GM12878 (cell line): ENCODE data around the gene APPL2. TPM values are rescaled to one million over a fixed set of nuclear protein-coding genes. Genes with fewer than 3 reads are reported as not detected.

Source experiments
- ATAC-seq: fragments of 200-7000 bp; cut with Tn5 transposase; 3 replicates; pipeline ENCODE4 v1.9.1; 2020; ENCODE audit warnings: mild to moderate bottlenecking, moderate library complexity
- BruUV-seq: library from RNA; stranded (reverse); fragments of 400-500 nt; replicated peaks from 2 replicates; lab custom pipeline; 2021; lab: Mats Ljungman, UMichigan
- CTCF ChIA-PET: fragments of 300-600 bp; sonication (Branson Sonifier 250); formaldehyde crosslinking; extraction: SDS; loops from one replicate; lab custom pipeline; 2021; ENCODE audit warnings: inconsistent platforms; lab: Yijun Ruan, JAX
- POLR2A ChIA-PET: fragments of 350-600 bp; formaldehyde crosslinking; extraction: SDS; loops from one replicate; lab custom pipeline; 2021; ENCODE audit warnings: inconsistent platforms; lab: Charles Lee
- RAD21 ChIA-PET: fragments of 300-600 bp; sonication (Branson Sonifier 250); formaldehyde crosslinking; loops from one replicate; lab custom pipeline; 2023; ENCODE audit warnings: antibody characterized with exemption; ENCODE audit not compliant: unreplicated experiment; lab: Charles Lee
- SMC1A ChIA-PET: fragments of 300-600 bp; sonication (Branson Sonifier 250); formaldehyde crosslinking; loops from one replicate; lab custom pipeline; 2023; ENCODE audit not compliant: unreplicated experiment, uncharacterized antibody; lab: Charles Lee
- DNase-seq: peaks from one replicate; pipeline ENCODE4 v3.0.0-alpha.2; 2011; ENCODE audit warnings: low read depth, low spot score
- FAIRE-seq: peaks from 3 replicates; lab custom pipeline; 2011; peaks lifted over from hg19 to GRCh38; lab: Jason Lieb, UNC
- H2AFZ ChIP-seq: 2 replicates; pipeline ENCODE4 v1.6.0; 2011; ENCODE audit warnings: low read depth, low read length, control low read depth; ENCODE audit not compliant: control insufficient read depth
- H3K27ac ChIP-seq: 2 replicates; pipeline ENCODE4 v1.5.1; 2011; ENCODE audit warnings: control low read depth; ENCODE audit not compliant: control insufficient read depth, insufficient read depth
- H3K27me3 ChIP-seq, 2 experiments: replicated peaks in 1 of 2; 2 replicates each; pipeline versions ENCODE4 v1.6.0 to v1.6.1; 2011; ENCODE audit warnings: low read length in 1 of 2; ENCODE audit not compliant: control insufficient read depth in 2 of 2, insufficient read depth in 2 of 2
- H3K36me3 ChIP-seq, 2 experiments: 2 replicates each; pipeline ENCODE4 v1.5.1; 2011; ENCODE audit warnings: low read length in 1 of 2; ENCODE audit not compliant: control insufficient read depth in 2 of 2, insufficient read depth in 2 of 2
- H3K4me1 ChIP-seq: 2 replicates; pipeline ENCODE4 v1.6.1; 2011; ENCODE audit warnings: mild to moderate bottlenecking, low read length, moderate library complexity, mixed read lengths; ENCODE audit not compliant: control insufficient read depth, insufficient read depth
- H3K4me2 ChIP-seq: 2 replicates; pipeline ENCODE4 v1.6.0; 2011; ENCODE audit warnings: control low read depth; ENCODE audit not compliant: control insufficient read depth, insufficient read depth
- H3K4me3 ChIP-seq: fragments of 200-600 bp; sonication (generic); 2 replicates; pipeline ENCODE4 v1.5.1; 2016
- H3K79me2 ChIP-seq: 2 replicates; pipeline ENCODE4 v1.6.0; 2011; ENCODE audit warnings: low read length; ENCODE audit not compliant: control insufficient read depth, insufficient read depth
- H3K9ac ChIP-seq: 2 replicates; pipeline ENCODE4 v1.8.0; 2011; ENCODE audit warnings: low read length, control low read depth, mixed read lengths; ENCODE audit not compliant: control insufficient read depth, insufficient read depth
- H3K9me3 ChIP-seq: replicated peaks from 3 replicates; pipeline ENCODE4 v1.5.1; 2011; ENCODE audit warnings: mild to moderate bottlenecking, low read length; ENCODE audit not compliant: control insufficient read depth, insufficient read depth
- H4K20me1 ChIP-seq: 2 replicates; pipeline ENCODE4 v1.6.0; 2011; ENCODE audit not compliant: control insufficient read depth, insufficient read depth
- BCL11A ChIP-seq: IDR thresholded peaks from 2 replicates; pipeline ENCODE4 v1.6.1; 2011; ENCODE audit warnings: low read depth, low read length
- BHLHE40 ChIP-seq, 2 experiments: fragments of 450-650 bp in 1 of 2; IDR thresholded peaks; 2 replicates each; pipeline ENCODE4 v1.6.1; 2011 to 2017; ENCODE audit warnings: low read depth in 2 of 2, borderline replicate concordance in 1 of 2, improper control_type of control experiment in 1 of 2, low read length in 1 of 2, mild to moderate bottlenecking in 1 of 2
- CBX3 ChIP-seq: fragments of 200-600 bp; sonication (generic); IDR thresholded peaks from 2 replicates; pipeline ENCODE4 v1.6.1; 2016; ENCODE audit warnings: low read depth, borderline replicate concordance
- EGR1 ChIP-seq, 2 experiments: IDR thresholded peaks; 1 replicate in 1 of 2; 2 replicates in 1 of 2; pipeline ENCODE4 v1.6.1; 2011 to 2012; ENCODE audit warnings: low read depth in 2 of 2, low read length in 2 of 2, borderline replicate concordance in 1 of 2, mild to moderate bottlenecking in 1 of 2, moderate library complexity in 1 of 2
- HDAC2 ChIP-seq: fragments of 200-600 bp; sonication (generic); IDR thresholded peaks from 2 replicates; pipeline ENCODE4 v1.6.1; 2017
- JUNB ChIP-seq: IDR thresholded peaks from 2 replicates; pipeline ENCODE4 v1.6.1; 2016; ENCODE audit warnings: antibody characterized with exemption, mild to moderate bottlenecking
- NBN ChIP-seq: fragments of 450-650 bp; IDR thresholded peaks from 2 replicates; pipeline ENCODE4 v1.6.1; 2016
- RBBP5 ChIP-seq: fragments of 200-600 bp; sonication (generic); conservative IDR thresholded peaks from 2 replicates; pipeline ENCODE4 v1.6.1; 2016
- RCOR1 ChIP-seq: conservative IDR thresholded peaks from 2 replicates; pipeline ENCODE4 v1.6.1; 2012; ENCODE audit warnings: low read depth, low read length, improper control_type of control experiment
- SMC3 ChIP-seq: IDR thresholded peaks from 2 replicates; pipeline ENCODE4 v1.6.1; 2011; ENCODE audit warnings: low read length, improper control_type of control experiment, borderline replicate concordance
- SRF ChIP-seq, 2 experiments: IDR thresholded peaks; 2 replicates each; pipeline ENCODE4 v1.6.1; 2011; ENCODE audit warnings: low read depth in 2 of 2, low read length in 2 of 2, mild to moderate bottlenecking in 1 of 2, moderate library complexity in 1 of 2
- TAF1 ChIP-seq: IDR thresholded peaks from 2 replicates; pipeline ENCODE4 v1.6.1; 2011; ENCODE audit warnings: mild to moderate bottlenecking, low read depth, low read length, borderline replicate concordance
- TCF7 ChIP-seq: IDR thresholded peaks from 2 replicates; pipeline ENCODE4 v1.6.1; 2014; ENCODE audit warnings: antibody characterized with exemption, borderline replicate concordance
- ZNF207 ChIP-seq: fragments of 450-650 bp; IDR thresholded peaks from 2 replicates; pipeline ENCODE4 v1.6.1; 2014; ENCODE audit warnings: antibody characterized with exemption, mild to moderate bottlenecking, borderline replicate concordance
- ZZZ3 ChIP-seq: IDR thresholded peaks from 2 replicates; pipeline ENCODE4 v1.6.1; 2011; ENCODE audit warnings: low read depth; ENCODE audit not compliant: control insufficient read depth, insufficient read length
- WGBS: methylation state at CpG from one replicate; pipeline ENCODE4 v1.1.6; 2016; ENCODE audit warnings: low lambda C conversion rate; ENCODE audit not compliant: insufficient replicate concordance, insufficient coverage; ENCODE audit errors: missing lambda C conversion rate; 5-methylcytosine and 5-hydroxymethylcytosine counted together
- in situ Hi-C: fragments of 300-500 bp; cut with MboI; formaldehyde crosslinking; loops from 9 replicates; pipeline ENCODE4 v1.14.3; 2018; ENCODE audit warnings: mixed read lengths
- intact Hi-C: fragments of 100-400 bp; cut with micrococcal nuclease; formaldehyde crosslinking; loops from one replicate; pipeline ENCODE4 v1.14.2; 2022; ENCODE audit not compliant: unreplicated experiment
- polyA plus RNA-seq, 11 experiments: library from polyadenylated mRNA; depleted of rRNA in 4 of 11; unstranded in 6 of 11; stranded (reverse) in 5 of 11; fragments of >200 nt; fragmentation: Nextera tagmentation in 4 of 11; fragmentation: Illumina TruSeq in 1 of 11; extraction: Ambion mirVana in 4 of 11; extraction: Trizol in 1 of 11; gene quantifications; 1 replicate in 1 of 11; 2 replicates in 10 of 11; pipeline versions ENCODE4 v1.2.1 to v1.2.3, GENCODE V29; 2011 to 2016; ENCODE audit warnings: inconsistent platforms in 2 of 11, missing spikeins in 2 of 11, low read depth in 1 of 11
- total RNA-seq, 4 experiments: library from RNA; depleted of rRNA in 3 of 4; stranded (reverse); fragments of >200 nt in 3 of 4; fragmentation: Illumina TruSeq in 1 of 4; extraction: Trizol in 1 of 4; gene quantifications; 2 replicates each; pipeline versions ENCODE4 v1.2.1 to v1.2.3, GENCODE V29; 2013 to 2021
- TF ChIP-seq, protein P1 (sequence below): IDR thresholded peaks from 2 replicates; pipeline ENCODE4 v1.6.1; 2012; ENCODE audit warnings: low read depth, low read length, improper control_type of control experiment
- TF ChIP-seq, protein P2 (sequence below): fragments of 450-650 bp; formaldehyde crosslinking; IDR thresholded peaks from 2 replicates; pipeline ENCODE4 v1.5.0; 2022; ENCODE audit warnings: mild to moderate bottlenecking, missing genetic modification characterization
- TF ChIP-seq, protein P3 (sequence below), 3 experiments: IDR thresholded peaks in 2 of 3; conservative IDR thresholded peaks in 1 of 3; 2 replicates each; pipeline ENCODE4 v1.5.1; 2011; ENCODE audit warnings: low read depth in 3 of 3, low read length in 3 of 3, mild to moderate bottlenecking in 3 of 3, control low read depth in 2 of 3, moderate library complexity in 2 of 3, inconsistent platforms in 1 of 3, mixed read lengths in 1 of 3; ENCODE audit not compliant: control insufficient read depth in 2 of 3, insufficient read depth in 1 of 3; ENCODE audit errors: extremely low read depth in 1 of 3

Gene APPL2
- total and polyA plus RNA-seq, 10 of the 15 experiments (the other 5 are each of a cell fraction or from before 2014, with no cell fraction given), result 1.9 to 14.2 (median 7.5) TPM

DNA sequence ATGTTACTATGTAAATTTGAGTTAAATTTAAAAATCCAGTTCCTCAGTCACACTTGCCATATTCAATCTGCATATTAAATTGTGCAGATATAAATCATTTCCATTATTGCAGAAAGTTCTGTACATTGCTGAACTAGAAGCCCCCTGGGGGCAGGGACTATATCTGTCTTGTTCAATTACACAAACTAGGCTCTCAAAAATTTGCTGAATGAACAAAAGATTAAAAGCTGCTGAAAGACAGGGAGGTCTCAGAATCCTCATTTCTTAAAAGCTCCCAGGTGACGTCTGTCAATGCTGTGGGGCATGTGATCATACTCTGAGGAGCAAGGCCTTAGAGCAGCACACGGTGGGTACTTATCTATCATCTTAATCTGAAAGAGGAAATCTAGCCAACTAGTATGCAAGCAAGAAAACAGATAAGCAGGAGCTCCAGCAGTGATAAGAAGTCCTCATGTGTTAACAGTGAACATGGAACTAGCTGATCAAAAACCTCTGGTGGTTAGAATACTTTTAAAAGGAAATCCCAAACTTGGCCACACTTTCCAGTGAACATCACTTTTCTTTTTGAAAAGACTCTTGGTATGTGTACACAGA, 60.5 kb downstream of the APPL2 start:
- ChIA-PET POLR2A (no interaction called here), RAD21 (no interaction called here), CTCF (no interaction called here), SMC1A (interaction anchor here (0.6 to 1.4 kb wide), 4 partner anchors 10 to 1278 kb away, joined by 3 to 4 read pairs (median 4); no protein-coding TSS in a partner anchor)
- no peaks in the 10 kb centered on the region for H3K9me3 ChIP-seq
- in situ Hi-C loops (no loop called here), intact Hi-C loops (no loop called here)
- no peaks in the 10 kb centered on the region for H3K4me1 ChIP-seq
- no peaks in the 10 kb centered on the region for H3K27me3 ChIP-seq
- H4K20me1 ChIP-seq, result no peaks in the 10 kb centered on the region
- no peak overlapping the region for H2AFZ ChIP-seq
- no peaks in the 10 kb centered on the region for H3K79me2 ChIP-seq
- no peak overlapping the region for H3K27ac ChIP-seq
- DNase-seq (no peak), FAIRE-seq (no peak), ATAC-seq (no peak)
- 97% methylated on average over 2 of the region's 2 CpGs for WGBS
- no peak overlapping the region for H3K4me2 ChIP-seq
- no TSS peak for BruUV-seq
- TF ChIP-seq BCL11A (no peak), SMC3 (no peak), JUNB (no peak), TCF7 (no peak), EGR1 (IDR thresholded peaks at IDR 0.05; ENCODE audit: borderline replicate concordance in 1 of 2, low read depth in 2 of 2, low read length in 2 of 2) (no peak), ZNF207 (no peak), SRF (IDR thresholded peaks at IDR 0.05; ENCODE audit: low read depth in 2 of 2, low read length in 2 of 2) (no peak), ZZZ3 (no peak), RCOR1 (no peak), BHLHE40 (IDR thresholded peaks at IDR 0.05; ENCODE audit: borderline replicate concordance in 1 of 2, low read depth in 2 of 2, low read length in 1 of 2) (no peak), NBN (no peak), TAF1 (no peak), CBX3 (no peak), RBBP5 (no peak), HDAC2 (no peak)
- TF ChIP-seq, protein P1, sequence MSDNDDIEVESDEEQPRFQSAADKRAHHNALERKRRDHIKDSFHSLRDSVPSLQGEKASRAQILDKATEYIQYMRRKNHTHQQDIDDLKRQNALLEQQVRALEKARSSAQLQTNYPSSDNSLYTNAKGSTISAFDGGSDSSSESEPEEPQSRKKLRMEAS, result no peak
- TF ChIP-seq, protein P2, sequence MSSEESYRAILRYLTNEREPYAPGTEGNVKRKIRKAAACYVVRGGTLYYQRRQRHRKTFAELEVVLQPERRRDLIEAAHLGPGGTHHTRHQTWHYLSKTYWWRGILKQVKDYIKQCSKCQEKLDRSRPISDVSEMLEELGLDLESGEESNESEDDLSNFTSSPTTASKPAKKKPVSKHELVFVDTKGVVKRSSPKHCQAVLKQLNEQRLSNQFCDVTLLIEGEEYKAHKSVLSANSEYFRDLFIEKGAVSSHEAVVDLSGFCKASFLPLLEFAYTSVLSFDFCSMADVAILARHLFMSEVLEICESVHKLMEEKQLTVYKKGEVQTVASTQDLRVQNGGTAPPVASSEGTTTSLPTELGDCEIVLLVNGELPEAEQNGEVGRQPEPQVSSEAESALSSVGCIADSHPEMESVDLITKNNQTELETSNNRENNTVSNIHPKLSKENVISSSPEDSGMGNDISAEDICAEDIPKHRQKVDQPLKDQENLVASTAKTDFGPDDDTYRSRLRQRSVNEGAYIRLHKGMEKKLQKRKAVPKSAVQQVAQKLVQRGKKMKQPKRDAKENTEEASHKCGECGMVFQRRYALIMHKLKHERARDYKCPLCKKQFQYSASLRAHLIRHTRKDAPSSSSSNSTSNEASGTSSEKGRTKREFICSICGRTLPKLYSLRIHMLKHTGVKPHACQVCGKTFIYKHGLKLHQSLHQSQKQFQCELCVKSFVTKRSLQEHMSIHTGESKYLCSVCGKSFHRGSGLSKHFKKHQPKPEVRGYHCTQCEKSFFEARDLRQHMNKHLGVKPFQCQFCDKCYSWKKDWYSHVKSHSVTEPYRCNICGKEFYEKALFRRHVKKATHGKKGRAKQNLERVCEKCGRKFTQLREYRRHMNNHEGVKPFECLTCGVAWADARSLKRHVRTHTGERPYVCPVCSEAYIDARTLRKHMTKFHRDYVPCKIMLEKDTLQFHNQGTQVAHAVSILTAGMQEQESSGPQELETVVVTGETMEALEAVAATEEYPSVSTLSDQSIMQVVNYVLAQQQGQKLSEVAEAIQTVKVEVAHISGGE (CRISPR knock-in tag), result no peak
- TF ChIP-seq, protein P3, sequence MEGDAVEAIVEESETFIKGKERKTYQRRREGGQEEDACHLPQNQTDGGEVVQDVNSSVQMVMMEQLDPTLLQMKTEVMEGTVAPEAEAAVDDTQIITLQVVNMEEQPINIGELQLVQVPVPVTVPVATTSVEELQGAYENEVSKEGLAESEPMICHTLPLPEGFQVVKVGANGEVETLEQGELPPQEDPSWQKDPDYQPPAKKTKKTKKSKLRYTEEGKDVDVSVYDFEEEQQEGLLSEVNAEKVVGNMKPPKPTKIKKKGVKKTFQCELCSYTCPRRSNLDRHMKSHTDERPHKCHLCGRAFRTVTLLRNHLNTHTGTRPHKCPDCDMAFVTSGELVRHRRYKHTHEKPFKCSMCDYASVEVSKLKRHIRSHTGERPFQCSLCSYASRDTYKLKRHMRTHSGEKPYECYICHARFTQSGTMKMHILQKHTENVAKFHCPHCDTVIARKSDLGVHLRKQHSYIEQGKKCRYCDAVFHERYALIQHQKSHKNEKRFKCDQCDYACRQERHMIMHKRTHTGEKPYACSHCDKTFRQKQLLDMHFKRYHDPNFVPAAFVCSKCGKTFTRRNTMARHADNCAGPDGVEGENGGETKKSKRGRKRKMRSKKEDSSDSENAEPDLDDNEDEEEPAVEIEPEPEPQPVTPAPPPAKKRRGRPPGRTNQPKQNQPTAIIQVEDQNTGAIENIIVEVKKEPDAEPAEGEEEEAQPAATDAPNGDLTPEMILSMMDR (IDR thresholded peaks at IDR 0.05 in 2 of 3, conservative IDR thresholded peaks at IDR 0.05 in 1 of 3; ENCODE audit: control insufficient read depth in 2 of 3, extremely low read depth in 1 of 3, insufficient read depth in 1 of 3, low read depth in 3 of 3, low read length in 3 of 3), result no peak
- peaks cover 0 to 4% of the 10 kb centered on the region in 2 experiments; a peak in 3 of 4 replicates for H3K36me3 ChIP-seq
- no peak overlapping the region for H3K4me3 ChIP-seq
- H3K9ac ChIP-seq, result no peak overlapping the region
